Immature natural killer cell (primary cell): ENCODE data around the gene HOXD11. TPM values are rescaled to one million over a fixed set of nuclear protein-coding genes. Genes with fewer than 3 reads are reported as not detected.

Experiments
- DNase-seq, 3 donors: peaks; one replicate each; pipeline ENCODE4 v3.0.0; 2022; ENCODE audit warnings: mixed read lengths in 1 of 3
- H3K27ac Mint-ChIP-seq, 6 donors: one replicate each; pipeline ENCODE4 v1.8.0; 2020; ENCODE audit warnings: mixed read lengths in 6 of 6, mild to moderate bottlenecking in 5 of 6, inconsistent platforms in 4 of 6, moderate library complexity in 3 of 6
- H3K27me3 Mint-ChIP-seq, 3 donors: one replicate each; pipeline ENCODE4 v1.8.0; 2020 to 2021; ENCODE audit warnings: low read depth in 3 of 3, mild to moderate bottlenecking in 3 of 3, mixed read lengths in 3 of 3, moderate library complexity in 3 of 3, inconsistent platforms in 1 of 3
- H3K36me3 Mint-ChIP-seq, 3 donors: one replicate each; pipeline ENCODE4 v1.8.0; 2020; ENCODE audit warnings: mixed read lengths in 3 of 3, inconsistent platforms in 2 of 3, mild to moderate bottlenecking in 2 of 3
- H3K4me1 Mint-ChIP-seq, 2 donors: one replicate each; pipeline ENCODE4 v1.8.0; 2020; ENCODE audit warnings: inconsistent platforms in 2 of 2, mild to moderate bottlenecking in 2 of 2, mixed read lengths in 2 of 2, moderate library complexity in 1 of 2
- H3K4me3 Mint-ChIP-seq, 5 donors: one replicate each; pipeline ENCODE4 v1.8.0; 2020; ENCODE audit warnings: mild to moderate bottlenecking in 5 of 5, mixed read lengths in 5 of 5, inconsistent platforms in 3 of 5, moderate library complexity in 3 of 5
- H3K9me3 Mint-ChIP-seq, 6 donors: one replicate each; pipeline ENCODE4 v1.8.0; 2020; ENCODE audit warnings: mild to moderate bottlenecking in 6 of 6, mixed read lengths in 6 of 6, inconsistent platforms in 4 of 6, moderate library complexity in 3 of 6
- polyA plus RNA-seq, 3 donors: library from polyadenylated mRNA; unstranded; fragments of 300-500 nt; fragmentation: Illumina TruSeq; gene quantifications; one replicate each; pipeline ENCODE4 v1.2.3, GENCODE V29; 2021

The HOXD11 gene
- polyA plus RNA-seq, result not detected

GRCh38 chr2:176106581-176107539, at the start of gene HOXD11:
HOXD11 (plus strand) TSS chr2:176107280; CDS start chr2:176107356, 76 bp downstream.
- peaks cover 0 to 17% (median under 1%) of the 10 kb centered on the region in 6 donors for H3K9me3 Mint-ChIP-seq
- peaks cover 62 to 73% (median 71%) of the 10 kb centered on the region in 3 donors for H3K27me3 Mint-ChIP-seq
- peaks cover 13 to 19% of the 10 kb centered on the region in 2 donors for H3K4me1 Mint-ChIP-seq
- peak within 1 kb of the TSS in 2 of 6 donors; percentile 31 to 39 for H3K27ac Mint-ChIP-seq
- no peak for DNase-seq
- H3K36me3 Mint-ChIP-seq, result peaks cover 0 to 10% (median 0%) of the 10 kb centered on the region in 3 donors
- H3K4me3 Mint-ChIP-seq, result peak within 1 kb of the TSS in 4 of 5 donors; percentile 21 to 85 (median 32)

GRCh38 chr2:176063958-176064357, 43.1 kb upstream of the HOXD11 start:
- Mint-ChIP-seq H3K27me3 (peaks cover 10 to 16% (median 13%) of the 10 kb centered on the region in 3 donors), H3K27ac (no peak overlapping the region), H3K4me3 (no peak overlapping the region), H3K36me3 (no peaks in the 10 kb centered on the region), H3K9me3 (peaks cover 0 to 2% (median 0%) of the 10 kb centered on the region in 6 donors), H3K4me1 (no peaks in the 10 kb centered on the region)
- DNase-seq, result no peak

GRCh38 chr2:176066645-176067588, 40.2 kb upstream of the HOXD11 start:
- no peak for DNase-seq
- Mint-ChIP-seq H3K27me3 (peaks cover 16 to 26% (median 23%) of the 10 kb centered on the region in 3 donors), H3K27ac (no peak overlapping the region), H3K9me3 (peaks cover 0 to 2% (median 0%) of the 10 kb centered on the region in 6 donors), H3K4me1 (no peaks in the 10 kb centered on the region), H3K36me3 (no peaks in the 10 kb centered on the region), H3K4me3 (peak overlapping the region in 1 of 5 donors; percentile 53)

DNA sequence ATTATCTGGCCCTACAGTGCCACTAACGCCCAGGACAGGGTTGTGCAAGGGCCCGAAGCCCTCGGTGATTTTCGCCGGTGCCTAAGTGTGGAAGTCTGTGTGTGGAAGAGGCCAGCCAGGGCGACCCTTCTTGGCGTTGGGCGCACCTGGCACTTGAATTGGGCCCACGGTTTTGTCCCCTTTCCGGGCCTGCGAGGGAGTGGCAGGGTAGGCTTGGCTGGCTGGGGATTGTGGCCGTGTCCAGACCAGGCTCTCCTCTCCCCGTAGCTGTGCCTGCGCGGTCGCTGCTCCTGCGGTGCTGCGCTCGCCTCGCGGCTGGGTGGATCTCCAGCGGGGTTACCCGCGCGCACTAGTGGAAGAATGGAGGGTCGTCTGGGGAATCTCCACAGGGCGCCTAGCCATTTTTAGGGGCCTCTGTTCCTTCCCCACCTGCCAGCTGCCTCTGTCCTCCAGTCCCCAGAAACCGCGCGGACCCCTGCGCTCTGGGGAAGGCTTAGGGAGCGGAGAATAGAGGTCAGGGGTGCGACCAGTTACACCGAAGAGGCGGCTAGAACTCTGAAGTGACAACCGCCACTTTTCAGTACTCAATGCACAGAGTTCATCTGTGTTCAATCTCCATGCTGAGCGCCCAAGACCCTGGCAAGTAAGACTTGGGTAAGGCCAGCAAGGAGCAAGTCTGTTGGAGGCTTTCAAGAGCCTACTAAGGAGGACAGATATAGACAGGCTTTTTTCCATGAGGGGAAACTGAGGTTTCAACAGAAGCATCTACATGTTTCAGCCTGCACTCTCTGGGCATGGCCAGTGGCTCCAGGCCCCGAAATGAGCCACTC, 39.3 kb upstream of the HOXD11 start:
- Mint-ChIP-seq H3K27ac (no peak overlapping the region), H3K36me3 (peaks cover 0 to 3% (median 0%) of the 10 kb centered on the region in 3 donors), H3K4me3 (peak overlapping the region in 1 of 5 donors; percentile 53), H3K9me3 (peaks cover 0 to 7% (median under 1%) of the 10 kb centered on the region in 6 donors), H3K4me1 (no peaks in the 10 kb centered on the region), H3K27me3 (peaks cover 24 to 27% (median 26%) of the 10 kb centered on the region in 3 donors)
- no peak for DNase-seq

DNA sequence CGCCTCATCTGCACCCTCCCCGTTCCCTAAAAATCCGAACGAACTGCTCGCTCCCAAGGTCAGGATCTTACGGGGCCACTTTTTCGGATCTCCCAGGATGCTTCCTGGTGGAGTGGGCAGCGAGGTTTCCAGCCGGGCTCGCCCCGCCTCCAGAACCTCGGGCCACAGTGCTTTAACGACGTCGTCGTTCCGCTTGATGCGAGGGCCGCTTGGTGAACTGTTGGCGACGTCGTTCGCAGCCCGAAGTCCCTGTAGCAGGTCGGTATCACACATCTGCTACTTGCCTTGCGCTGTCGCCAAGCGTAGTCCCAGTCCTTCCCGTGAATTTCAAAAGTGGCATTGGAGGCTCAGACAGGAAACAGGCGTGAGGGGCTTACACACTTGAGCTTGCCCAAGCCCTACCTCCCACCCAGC, 38.7 kb upstream of the HOXD11 start:
- Mint-ChIP-seq H3K9me3 (peaks cover 0 to 13% (median under 1%) of the 10 kb centered on the region in 6 donors), H3K27me3 (peaks cover 28 to 33% (median 29%) of the 10 kb centered on the region in 3 donors), H3K4me1 (no peaks in the 10 kb centered on the region), H3K36me3 (peaks cover 0 to 3% (median 0%) of the 10 kb centered on the region in 3 donors), H3K27ac (no peak overlapping the region), H3K4me3 (no peak overlapping the region)
- no peak for DNase-seq

- Mint-ChIP-seq H3K9me3 (peaks cover 0 to 34% (median 6%) of the 10 kb centered on the region in 6 donors), H3K27ac (no peak overlapping the region), H3K36me3 (peaks cover 0 to 3% (median 0%) of the 10 kb centered on the region in 3 donors), H3K27me3 (peaks cover 42 to 48% (median 47%) of the 10 kb centered on the region in 3 donors), H3K4me3 (no peak overlapping the region), H3K4me1 (no peaks in the 10 kb centered on the region)
- no peak for DNase-seq
These were observed 35.5 kb upstream of the HOXD11 start for GRCh38 chr2:176071330-176072291.

DNA sequence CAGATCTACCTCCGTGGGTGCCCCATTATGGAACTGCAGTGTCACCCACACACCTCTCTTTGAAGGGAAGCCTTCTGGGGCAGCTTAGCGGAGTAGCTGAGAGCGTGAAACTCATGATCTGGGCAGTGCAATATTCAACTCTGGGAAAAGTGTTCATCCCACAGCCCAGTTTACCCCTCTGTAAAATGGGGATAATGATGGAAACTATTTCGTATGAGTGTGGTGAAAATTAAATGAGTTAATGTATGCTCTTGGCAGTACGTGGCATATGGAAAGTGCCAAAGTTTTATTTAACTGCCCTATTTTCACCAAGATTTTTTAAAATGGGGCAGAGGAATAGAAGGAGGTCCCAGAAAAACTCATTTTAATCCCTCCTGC, 34.8 kb upstream of the HOXD11 start:
- Mint-ChIP-seq H3K27ac (no peak overlapping the region), H3K4me3 (no peak overlapping the region), H3K4me1 (no peaks in the 10 kb centered on the region), H3K36me3 (peaks cover 0 to 3% (median 0%) of the 10 kb centered on the region in 3 donors), H3K27me3 (peaks cover 46 to 52% (median 47%) of the 10 kb centered on the region in 3 donors), H3K9me3 (peaks cover 0 to 37% (median 7%) of the 10 kb centered on the region in 6 donors)
- DNase-seq, result no peak

- Mint-ChIP-seq H3K9me3 (peaks cover 0 to 40% (median 7%) of the 10 kb centered on the region in 6 donors), H3K27ac (no peak overlapping the region), H3K4me3 (no peak overlapping the region)
These were observed 33.9 kb upstream of the HOXD11 start for GRCh38 chr2:176072951-176073904.

DNA sequence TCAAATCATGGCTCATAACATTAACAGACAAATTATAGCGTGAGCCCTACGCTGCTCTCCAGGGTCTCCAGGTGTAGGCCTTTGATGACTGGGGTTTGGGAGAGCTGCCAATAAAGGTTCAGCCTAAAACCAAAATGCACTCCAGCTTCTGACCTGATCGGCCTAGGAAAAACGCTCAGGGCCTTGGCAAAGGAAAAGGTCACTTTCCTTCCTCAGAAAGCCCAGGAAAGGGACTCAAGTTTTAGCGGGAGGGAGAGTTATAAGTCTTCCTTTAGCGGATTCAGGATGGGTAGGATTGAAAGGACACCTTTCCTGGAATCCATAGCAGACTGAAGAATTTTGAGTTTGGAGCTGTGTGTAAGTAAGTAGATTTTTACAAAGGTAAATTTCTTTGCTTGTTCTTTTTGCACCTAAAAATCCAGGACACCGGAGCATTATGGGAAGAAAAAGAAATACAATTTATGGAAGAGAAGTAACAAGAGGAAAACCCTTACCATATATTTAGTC, 32.1 kb upstream of the HOXD11 start:
- Mint-ChIP-seq H3K4me1 (peaks cover 6 to 14% of the 10 kb centered on the region in 2 donors), H3K9me3 (peaks cover 0 to 54% (median 19%) of the 10 kb centered on the region in 6 donors), H3K27ac (no peak overlapping the region), H3K4me3 (no peak overlapping the region), H3K27me3 (peaks cover 61 to 64% (median 61%) of the 10 kb centered on the region in 3 donors), H3K36me3 (peaks cover 0 to 6% (median 3%) of the 10 kb centered on the region in 3 donors)
- DNase-seq, result no peak

More at GRCh38 chr2:176072951-176073904, 33.9 kb upstream of the HOXD11 start:
- H3K36me3 Mint-ChIP-seq, result peaks cover 0 to 3% (median 0%) of the 10 kb centered on the region in 3 donors
- DNase-seq, result no peak
- H3K4me1 Mint-ChIP-seq, result no peaks in the 10 kb centered on the region
- H3K27me3 Mint-ChIP-seq, result peaks cover 47 to 57% (median 51%) of the 10 kb centered on the region in 3 donors

- Mint-ChIP-seq H3K9me3 (peaks cover 0 to 54% (median 19%) of the 10 kb centered on the region in 6 donors), H3K27ac (no peak overlapping the region), H3K4me3 (peak overlapping the region in 1 of 5 donors; percentile 13), H3K36me3 (peaks cover 0 to 6% (median 3%) of the 10 kb centered on the region in 3 donors), H3K4me1 (peaks cover 6 to 14% of the 10 kb centered on the region in 2 donors), H3K27me3 (peaks cover 58 to 63% (median 59%) of the 10 kb centered on the region in 3 donors)
- DNase-seq, result no peak
These were observed 31.6 kb upstream of the HOXD11 start for GRCh38 chr2:176075481-176075880.

DNA sequence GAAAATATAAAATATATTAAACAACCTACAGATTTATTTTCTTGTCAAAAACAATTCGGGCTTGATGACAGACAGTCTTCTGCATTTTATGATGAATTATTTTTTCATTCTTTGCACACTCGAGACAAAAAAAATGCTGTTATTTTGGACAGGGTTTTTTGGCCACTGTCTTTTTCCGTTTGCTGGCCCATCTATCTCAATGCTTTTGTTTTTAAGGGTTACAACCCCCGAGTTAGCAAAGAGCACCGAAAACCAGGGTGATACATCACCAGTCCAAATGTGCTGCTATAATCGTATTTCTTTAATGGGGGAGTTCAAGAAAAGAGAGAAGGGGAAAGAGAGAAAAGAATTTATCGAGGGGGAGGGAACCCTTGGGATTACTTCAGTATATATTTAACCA, 31.0 kb upstream of the HOXD11 start:
- DNase-seq, result no peak
- peaks cover 9 to 15% of the 10 kb centered on the region in 2 donors for H3K4me1 Mint-ChIP-seq
- H3K9me3 Mint-ChIP-seq, result peaks cover 2 to 59% (median 22%) of the 10 kb centered on the region in 6 donors
- H3K36me3 Mint-ChIP-seq, result peaks cover 0 to 6% (median 4%) of the 10 kb centered on the region in 3 donors
- no peak overlapping the region for H3K27ac Mint-ChIP-seq
- H3K27me3 Mint-ChIP-seq, result peaks cover 58 to 64% (median 64%) of the 10 kb centered on the region in 3 donors
- H3K4me3 Mint-ChIP-seq, result no peak overlapping the region
